Mesenteric fat pad (tissue), 1 donor: ENCODE measurements around the gene LGALS9B. TPM values are rescaled to one million over a fixed set of nuclear protein-coding genes. Genes with fewer than 3 reads are reported as not detected.
"Not testable (repeated sequence)": the region's sequence is repeated elsewhere in the genome, so short reads cannot be mapped to it uniquely, and the experiment has no call there.

Experiments
- DNase-seq: peaks from one replicate; pipeline ENCODE4 v3.0.0-alpha.2; 2020; ENCODE audit warnings: low spot score
- total RNA-seq: library from RNA; stranded (reverse); fragmentation: NEBNext Ultra II Directional; extraction: Animal tissue kit (Norgen Biotek cat#: 25700); gene quantifications from one replicate; pipeline ENCODE4 v1.2.1, GENCODE V29; 2021
- donor health status: DM: yes; HTN: yes; CAD: no.

LGALS9B gene
- total RNA-seq, 1 donor from 2014 or later, result not detected

DNA sequence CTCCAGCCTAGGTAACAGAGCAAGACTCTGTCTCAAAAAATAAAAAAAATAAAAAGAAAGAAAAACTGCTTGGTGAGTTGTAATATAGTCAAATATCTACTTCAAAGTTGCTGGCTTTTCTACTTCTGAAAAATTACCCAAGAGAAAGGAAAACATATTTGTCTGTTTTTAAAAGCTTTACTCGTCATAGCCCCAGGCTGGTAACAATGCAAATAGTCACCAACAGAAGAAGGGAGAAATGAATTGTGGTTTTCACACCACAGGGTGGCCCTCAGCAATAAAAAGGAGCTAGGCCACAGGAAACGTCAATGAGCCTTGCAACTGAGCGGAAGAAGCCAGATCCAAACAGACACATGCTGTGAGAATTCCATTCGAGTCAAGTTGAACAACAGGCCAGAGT, 1.8 kb upstream of the LGALS9B start:
- not testable (repeated sequence) for DNase-seq

DNA sequence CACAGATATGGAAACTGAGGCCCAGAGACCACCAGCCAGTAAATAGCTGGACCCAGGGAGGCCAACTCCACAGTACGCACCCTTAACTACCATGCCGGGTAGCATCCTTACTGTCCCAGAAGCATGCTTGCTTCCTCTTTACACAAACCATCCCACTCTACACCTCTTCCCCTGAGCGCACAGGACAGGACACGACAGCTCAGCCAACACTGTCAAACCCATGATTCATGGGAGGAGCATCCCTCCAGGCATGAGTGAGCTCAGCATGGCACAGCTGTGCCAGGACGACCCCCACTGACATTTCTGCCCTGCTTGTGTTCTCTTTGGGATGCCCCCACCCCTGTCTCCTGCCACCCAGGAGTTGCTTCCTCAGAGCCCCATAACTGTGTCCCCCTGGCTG, 340 bp downstream of the LGALS9B start:
- DNase-seq, result not testable (repeated sequence)

GRCh38 chr17:20466553-20466952, 786 bp downstream of the LGALS9B start:
- not testable (repeated sequence) for DNase-seq

GRCh38 chr17:20465535-20465934, 1.8 kb downstream of the LGALS9B start:
- DNase-seq, result not testable (repeated sequence)

DNA sequence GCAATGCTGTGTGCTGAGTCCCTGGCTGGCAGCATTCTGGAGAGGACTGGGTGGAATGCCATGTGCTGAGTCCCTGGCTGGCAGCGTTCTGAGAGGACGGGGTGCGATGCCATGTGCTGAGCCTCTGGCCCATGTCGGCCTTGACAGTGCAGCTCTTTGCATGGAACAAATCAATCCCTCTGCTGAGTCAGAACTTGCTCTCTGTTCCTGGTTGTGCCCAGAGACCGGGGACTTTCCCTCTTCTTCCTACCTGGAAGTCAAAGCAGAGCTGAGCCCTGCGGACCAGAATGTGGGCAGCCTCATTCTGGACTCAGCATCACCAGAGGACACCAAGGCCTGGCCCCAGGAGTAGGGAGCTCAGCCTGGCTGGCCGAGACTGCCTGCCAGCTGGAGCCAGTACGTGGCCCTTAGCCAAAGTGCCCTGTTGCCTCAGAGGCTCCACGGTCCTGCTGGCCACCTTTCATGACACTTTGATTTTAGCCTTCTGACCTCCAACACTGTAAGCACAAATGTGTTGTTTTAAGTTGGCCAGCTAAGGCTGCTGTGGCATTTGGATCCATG, 2.4 kb downstream of the LGALS9B start:
- DNase-seq, result not testable (repeated sequence)

- DNase-seq, result not testable (repeated sequence)
Observed at GRCh38 chr17:20462158-20462557, 5.2 kb downstream of the LGALS9B start.

- DNase-seq, result not testable (repeated sequence)
Observed at GRCh38 chr17:20457848-20458381, 9.4 kb downstream of the LGALS9B start.

DNA sequence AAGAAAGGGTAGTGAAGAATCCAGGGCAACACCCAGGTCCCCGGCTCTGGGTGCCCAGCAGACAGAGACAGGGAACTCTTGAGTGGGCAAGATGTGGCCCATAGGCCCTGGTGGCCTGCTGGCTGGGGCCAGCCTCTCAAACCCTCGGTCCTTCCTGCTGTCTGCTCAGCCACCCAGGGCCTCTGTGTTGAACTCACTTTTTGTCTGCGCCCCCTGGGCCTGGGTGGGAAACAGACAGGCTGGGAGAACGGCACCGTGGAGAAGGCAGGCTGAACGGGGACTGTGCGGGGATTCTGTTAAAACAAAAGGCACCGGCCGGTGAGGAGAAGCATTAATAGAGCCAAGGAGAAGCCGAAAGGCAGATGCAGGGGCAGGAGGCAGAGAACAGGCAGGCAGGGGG, 12.2 kb downstream of the LGALS9B start:
- DNase-seq, result not testable (repeated sequence)

- DNase-seq, result not testable (repeated sequence)
Observed at GRCh38 chr17:20453820-20454434, 13.4 kb downstream of the LGALS9B start.

DNA sequence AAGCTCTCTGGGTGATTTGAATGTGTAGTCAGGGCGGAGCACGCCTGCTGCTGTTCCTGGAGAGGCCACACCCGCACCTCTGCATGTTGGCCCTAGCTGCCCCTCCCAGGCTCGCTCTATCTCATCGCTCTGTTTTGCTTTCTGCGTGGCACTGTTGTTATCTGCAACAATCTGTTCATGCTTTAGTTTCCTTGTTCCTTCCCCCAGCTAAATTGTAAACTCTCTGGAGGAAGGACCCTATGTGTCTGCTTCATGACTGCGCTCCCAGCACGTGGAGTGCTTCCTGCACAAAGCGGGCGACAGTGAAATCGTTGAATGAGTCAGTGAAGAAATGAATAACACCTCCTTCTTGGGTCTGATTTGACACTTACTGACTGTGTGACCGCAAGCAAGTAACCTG, 16.5 kb downstream of the LGALS9B start:
- not testable (repeated sequence) for DNase-seq

DNA sequence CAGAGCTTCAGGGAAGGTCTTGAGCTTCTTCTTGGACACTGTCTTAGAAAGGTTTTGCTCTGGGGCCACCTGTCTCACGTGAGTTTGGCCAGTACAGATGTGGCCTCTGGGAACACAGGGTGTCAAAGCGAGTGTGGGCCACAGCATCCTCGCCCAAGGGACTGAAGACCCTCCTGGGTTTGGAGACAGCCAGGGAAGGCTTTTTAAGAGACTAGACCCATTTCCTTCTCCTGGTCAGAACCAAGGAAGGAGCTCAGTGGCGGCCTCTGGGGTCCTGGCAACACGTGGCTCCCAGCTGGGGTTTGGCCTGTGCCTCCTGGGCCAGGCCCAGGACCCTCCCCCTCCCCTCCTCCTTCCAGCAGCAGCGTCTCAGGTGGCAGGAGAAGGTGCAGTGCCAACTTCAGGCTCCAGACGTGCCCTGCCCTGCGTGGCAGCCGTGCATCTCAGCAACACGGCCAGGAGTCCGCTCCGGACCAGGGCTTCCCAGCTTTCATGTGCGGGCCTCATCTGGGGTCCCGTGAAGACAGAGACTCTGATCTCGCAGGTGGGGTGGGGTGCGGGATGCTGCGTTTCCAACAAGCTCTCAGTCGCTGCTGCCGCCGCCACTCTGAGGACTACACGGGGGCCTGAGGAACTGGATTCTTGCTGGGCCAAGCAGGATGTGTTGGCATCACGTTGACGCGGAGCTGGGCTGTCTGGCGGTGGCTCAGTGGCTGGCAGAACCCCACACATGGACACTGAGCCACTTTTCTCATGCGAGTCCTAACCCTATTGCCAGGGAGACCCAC, 19.6 kb downstream of the LGALS9B start:
- not testable (repeated sequence) for DNase-seq

- not testable (repeated sequence) for DNase-seq
Observed at GRCh38 chr17:20446895-20447294, 20.4 kb downstream of the LGALS9B start.

DNA sequence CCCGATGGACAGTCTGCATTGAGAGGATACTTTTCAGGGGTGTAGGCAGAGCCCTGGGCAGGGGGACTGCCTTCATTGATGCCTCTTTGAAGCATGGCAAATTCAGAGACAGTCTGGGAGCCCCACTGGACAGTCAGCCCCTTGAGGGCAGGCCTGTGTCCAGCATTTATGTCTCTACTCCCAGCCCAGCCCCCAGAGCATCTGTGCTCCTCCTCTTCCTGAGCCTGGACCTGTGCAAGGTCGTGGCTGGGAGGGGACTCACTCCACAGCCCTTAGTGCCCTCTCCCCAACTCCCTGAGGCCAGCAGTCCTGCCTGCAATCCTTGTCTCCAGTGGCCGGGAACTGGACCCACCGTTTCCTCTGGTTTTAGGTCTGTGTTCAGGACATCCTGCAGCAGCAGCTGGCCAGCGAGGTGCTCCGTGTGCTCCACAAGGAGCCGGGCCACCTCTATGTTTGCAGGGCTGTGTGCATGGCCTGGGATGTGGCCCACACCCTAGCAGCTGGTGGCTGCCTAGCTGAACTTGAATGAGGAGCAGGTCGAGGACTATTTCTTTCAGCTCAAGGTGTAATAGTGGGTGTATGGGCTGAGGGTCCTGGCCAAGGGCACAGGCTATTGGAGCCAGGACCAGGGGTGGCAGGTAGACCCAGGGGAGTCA, 22.6 kb downstream of the LGALS9B start:
- not testable (repeated sequence) for DNase-seq

GRCh38 chr17:20444173-20444572, 23.2 kb downstream of the LGALS9B start:
- not testable (repeated sequence) for DNase-seq

GRCh38 chr17:20443632-20444031, 23.7 kb downstream of the LGALS9B start:
- not testable (repeated sequence) for DNase-seq

DNA sequence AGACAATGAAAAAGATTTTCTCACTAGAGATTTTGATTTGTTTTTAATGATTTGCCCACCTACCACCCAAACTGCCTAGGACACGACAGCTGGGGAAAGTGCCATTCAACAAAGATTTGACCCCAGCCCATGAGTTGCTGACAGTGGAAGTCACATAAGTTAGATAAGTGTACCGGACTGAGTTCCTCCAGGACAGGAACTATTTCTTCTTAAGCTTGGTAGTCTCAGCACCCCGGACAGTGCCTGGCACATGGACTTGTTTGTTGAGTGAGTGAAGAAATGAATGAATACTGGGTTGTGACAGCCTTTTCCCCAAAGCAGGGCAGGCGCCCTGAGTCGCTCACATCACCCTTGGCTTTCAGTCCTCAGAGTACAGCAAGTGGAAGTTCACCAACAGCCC, 26.7 kb downstream of the LGALS9B start:
- DNase-seq, result not testable (repeated sequence)

DNA sequence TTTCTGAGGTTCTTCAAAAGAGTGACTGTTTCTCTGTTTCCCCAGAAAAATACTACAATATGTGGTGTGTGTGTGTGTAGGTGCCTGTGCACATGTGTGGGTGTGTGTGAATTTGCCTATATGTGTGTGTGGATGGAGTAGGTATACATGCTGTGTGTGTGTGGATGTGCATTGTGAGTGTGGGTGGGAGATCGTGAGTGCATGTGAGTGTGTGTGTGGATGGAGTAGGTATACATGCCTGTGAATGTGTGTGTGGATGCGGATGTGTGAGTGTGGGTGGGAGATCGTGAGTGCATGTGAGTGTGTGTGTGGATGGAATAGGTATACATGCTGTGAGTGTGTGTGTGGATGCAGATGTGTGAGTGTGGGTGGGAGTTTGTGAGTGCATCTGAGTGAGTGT, 32.2 kb downstream of the LGALS9B start:
- not testable (repeated sequence) for DNase-seq

GRCh38 chr17:20433382-20433781, 34.0 kb downstream of the LGALS9B start:
- not testable (repeated sequence) for DNase-seq

DNA sequence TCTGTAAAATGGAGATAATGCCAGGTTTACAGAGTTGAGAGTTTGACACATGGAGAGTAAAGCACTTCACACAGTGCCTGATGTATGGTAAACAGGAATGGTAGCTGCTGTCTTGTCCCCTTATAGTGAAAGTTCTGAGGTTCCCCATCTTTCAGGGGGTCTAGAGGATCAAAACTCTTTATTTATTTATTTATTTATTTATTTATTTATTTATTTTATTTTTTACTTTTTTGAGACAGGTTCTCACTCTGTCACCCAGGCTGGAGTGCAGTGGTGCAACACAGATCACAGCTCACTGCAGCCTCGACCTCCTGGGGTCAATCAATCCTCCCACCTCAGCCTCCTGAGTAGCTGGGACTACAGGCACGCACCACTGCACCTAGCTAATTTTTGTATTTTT, 40.1 kb downstream of the LGALS9B start:
- not testable (repeated sequence) for DNase-seq

DNA sequence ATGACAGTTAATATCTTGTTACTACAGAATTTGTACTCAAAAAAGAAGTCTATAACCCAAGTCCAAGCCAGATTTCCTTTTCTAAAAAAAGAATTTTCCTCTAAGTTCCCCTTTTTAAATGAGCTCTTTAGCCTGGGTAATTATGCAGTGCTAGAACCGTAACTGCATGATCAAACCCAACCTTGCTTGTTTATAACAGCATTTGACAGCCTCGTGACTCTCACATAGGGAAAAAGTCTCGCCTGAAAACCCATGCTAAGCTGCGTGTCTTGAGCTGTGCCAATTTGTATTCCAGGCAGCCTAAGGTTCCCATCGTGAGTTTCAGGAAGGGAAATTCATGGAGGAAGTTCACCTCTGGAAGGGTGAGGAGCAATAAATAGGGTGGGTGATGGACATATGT, 44.5 kb downstream of the LGALS9B start:
- not testable (repeated sequence) for DNase-seq

DNA sequence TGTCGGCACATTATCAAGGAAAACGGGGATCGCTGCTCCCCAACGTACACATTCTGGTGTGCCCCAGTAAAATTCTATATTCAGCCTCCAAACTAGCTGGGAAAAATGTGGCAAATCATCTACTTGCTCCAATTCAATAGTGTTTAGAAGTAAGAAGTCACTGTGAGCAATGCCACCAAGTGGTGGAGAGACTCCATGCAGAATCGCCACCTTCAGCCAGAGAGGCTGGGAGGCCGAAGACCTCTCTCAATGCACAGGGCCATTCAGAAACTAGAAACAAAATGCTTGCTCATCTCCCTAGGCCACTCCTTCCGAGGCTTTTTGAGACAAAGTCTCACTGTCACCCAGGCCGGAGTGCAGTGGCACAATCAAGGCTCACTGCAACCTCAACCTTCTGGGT, 48.5 kb downstream of the LGALS9B start:
- DNase-seq, result not testable (repeated sequence)
